Colonic mucosa (tissue), 4 donors: ENCODE measurements around the gene REC114. TPM values are rescaled to one million over a fixed set of nuclear protein-coding genes. Genes with fewer than 3 reads are reported as not detected.
"Not testable (repeated sequence)": the region's sequence is repeated elsewhere in the genome, so short reads cannot be mapped to it uniquely, and the experiment has no call there.

Experiments
- DNase-seq: peaks from one replicate; pipeline ENCODE4 v3.0.0-alpha.2; 2020
- H3K27ac ChIP-seq: fragments of 200-600 bp; one replicate; pipeline ENCODE4 v1.8.0; 2021
- H3K27me3 ChIP-seq: fragments of 200-600 bp; one replicate; pipeline ENCODE4 v1.8.0; 2021
- H3K36me3 ChIP-seq: fragments of 200-600 bp; one replicate; pipeline ENCODE4 v1.8.0; 2021
- H3K4me1 ChIP-seq: fragments of 200-600 bp; one replicate; pipeline ENCODE4 v1.8.0; 2021; ENCODE audit warnings: mild to moderate bottlenecking
- H3K4me3 ChIP-seq: fragments of 200-600 bp; one replicate; pipeline ENCODE4 v1.8.0; 2021
- H3K9ac ChIP-seq, 2 donors: one replicate each; pipeline ENCODE4 v1.7.0; 2013; ENCODE audit warnings: control low read depth in 2 of 2, low read depth in 2 of 2, low read length in 2 of 2
- H3K9me3 ChIP-seq: fragments of 200-600 bp; one replicate; pipeline ENCODE4 v1.8.0; 2021
- intact Hi-C: fragments of 100-400 bp; cut with DNase I; formaldehyde crosslinking; loops from one replicate; pipeline ENCODE4 v1.14.1; 2022
- total RNA-seq, 2 donors: library from RNA; stranded (reverse); fragmentation: NEBNext Ultra II Directional in 1 of 2; extraction: Animal tissue kit (Norgen Biotek cat#: 25700) in 1 of 2; gene quantifications; one replicate each; pipeline ENCODE4 v1.2.1, GENCODE V29; 2021
- TF ChIP-seq, protein P1 (sequence below): fragments of 200-600 bp; IDR thresholded peaks from one replicate; pipeline ENCODE4 v1.8.0; 2022; ENCODE audit warnings: antibody characterized with exemption, mild to moderate bottlenecking
- donor health status: healthy.
- donor health status: DM: no; HTN: no; CAD: no.
- donor health status: DM: no; HTN: no; CAD: no.

The REC114 gene
- total RNA-seq, 2 donors from 2014 or later: not detected

DNA sequence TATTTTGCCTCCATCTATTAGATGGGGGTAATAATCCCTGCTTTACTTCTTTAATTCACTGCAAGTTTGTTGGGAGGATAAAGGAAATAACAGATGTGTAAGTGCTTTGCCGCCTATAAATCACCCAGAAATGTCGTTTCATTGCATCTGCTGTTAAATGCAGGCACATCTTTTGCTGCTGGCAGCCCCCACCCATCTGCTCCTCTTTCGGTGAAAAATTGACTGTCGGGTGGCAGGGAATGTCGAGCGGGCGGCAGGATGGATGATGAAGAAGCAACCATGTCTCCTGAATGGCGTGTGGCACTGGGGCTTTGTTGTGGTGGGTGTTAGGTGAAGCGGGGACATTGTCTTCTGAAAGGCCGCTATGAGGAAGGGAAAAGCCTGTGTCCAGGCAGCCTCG, 543 bp upstream of the REC114 start:
- intact Hi-C loops: no loop called here
- H3K27ac ChIP-seq: no peak overlapping the region
- no peak overlapping the region for H3K4me3 ChIP-seq
- H3K27me3 ChIP-seq: no peaks in the 10 kb centered on the region
- no peaks in the 10 kb centered on the region for H3K9me3 ChIP-seq
- no peak for DNase-seq
- TF ChIP-seq, protein P1, sequence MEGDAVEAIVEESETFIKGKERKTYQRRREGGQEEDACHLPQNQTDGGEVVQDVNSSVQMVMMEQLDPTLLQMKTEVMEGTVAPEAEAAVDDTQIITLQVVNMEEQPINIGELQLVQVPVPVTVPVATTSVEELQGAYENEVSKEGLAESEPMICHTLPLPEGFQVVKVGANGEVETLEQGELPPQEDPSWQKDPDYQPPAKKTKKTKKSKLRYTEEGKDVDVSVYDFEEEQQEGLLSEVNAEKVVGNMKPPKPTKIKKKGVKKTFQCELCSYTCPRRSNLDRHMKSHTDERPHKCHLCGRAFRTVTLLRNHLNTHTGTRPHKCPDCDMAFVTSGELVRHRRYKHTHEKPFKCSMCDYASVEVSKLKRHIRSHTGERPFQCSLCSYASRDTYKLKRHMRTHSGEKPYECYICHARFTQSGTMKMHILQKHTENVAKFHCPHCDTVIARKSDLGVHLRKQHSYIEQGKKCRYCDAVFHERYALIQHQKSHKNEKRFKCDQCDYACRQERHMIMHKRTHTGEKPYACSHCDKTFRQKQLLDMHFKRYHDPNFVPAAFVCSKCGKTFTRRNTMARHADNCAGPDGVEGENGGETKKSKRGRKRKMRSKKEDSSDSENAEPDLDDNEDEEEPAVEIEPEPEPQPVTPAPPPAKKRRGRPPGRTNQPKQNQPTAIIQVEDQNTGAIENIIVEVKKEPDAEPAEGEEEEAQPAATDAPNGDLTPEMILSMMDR: no peak
- no peak overlapping the region for H3K9ac ChIP-seq
- H3K4me1 ChIP-seq: no peaks in the 10 kb centered on the region
- no peaks in the 10 kb centered on the region for H3K36me3 ChIP-seq

GRCh38 chr15:73447471-73447870, 4.5 kb downstream of the REC114 start:
- H3K4me3 ChIP-seq, H3K9ac ChIP-seq, intact Hi-C loops, H3K4me1 ChIP-seq, DNase-seq, H3K27me3 ChIP-seq, H3K36me3 ChIP-seq, H3K27ac ChIP-seq, H3K9me3 ChIP-seq: not testable (repeated sequence)

DNA sequence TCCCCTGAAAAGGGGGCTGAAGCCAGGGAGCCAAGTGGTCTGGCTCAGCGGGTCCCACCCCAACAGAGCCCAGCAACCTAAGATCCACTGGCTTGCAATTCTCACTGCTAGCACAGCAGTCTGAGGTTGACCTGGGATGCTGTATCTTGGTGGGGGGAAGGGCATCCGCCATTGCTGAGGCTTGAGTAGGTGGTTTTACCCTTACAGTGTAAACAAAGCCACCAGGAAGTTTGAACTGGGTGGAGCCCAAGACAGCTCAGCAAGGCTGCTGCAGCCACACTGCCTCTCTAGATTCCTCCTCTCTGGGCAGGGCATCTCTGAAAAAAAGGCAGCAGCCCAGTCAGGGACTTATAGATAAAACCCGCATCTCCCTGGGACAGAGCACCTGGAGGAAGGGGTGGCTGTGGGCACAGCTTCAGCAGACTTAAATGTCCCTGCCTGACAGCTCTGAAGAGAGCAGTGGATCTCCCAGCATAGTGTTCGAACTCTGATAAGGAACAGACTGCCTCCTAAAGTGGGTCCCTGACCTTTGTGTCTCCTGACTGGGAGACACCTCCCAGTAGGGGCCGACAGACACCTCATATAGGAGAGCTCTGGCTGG, 5.3 kb downstream of the REC114 start:
- H3K27me3 ChIP-seq, H3K4me1 ChIP-seq, H3K27ac ChIP-seq, H3K36me3 ChIP-seq, intact Hi-C loops, H3K9me3 ChIP-seq, H3K9ac ChIP-seq, H3K4me3 ChIP-seq: not testable (repeated sequence)
- peak; percentile 81 for DNase-seq

DNA sequence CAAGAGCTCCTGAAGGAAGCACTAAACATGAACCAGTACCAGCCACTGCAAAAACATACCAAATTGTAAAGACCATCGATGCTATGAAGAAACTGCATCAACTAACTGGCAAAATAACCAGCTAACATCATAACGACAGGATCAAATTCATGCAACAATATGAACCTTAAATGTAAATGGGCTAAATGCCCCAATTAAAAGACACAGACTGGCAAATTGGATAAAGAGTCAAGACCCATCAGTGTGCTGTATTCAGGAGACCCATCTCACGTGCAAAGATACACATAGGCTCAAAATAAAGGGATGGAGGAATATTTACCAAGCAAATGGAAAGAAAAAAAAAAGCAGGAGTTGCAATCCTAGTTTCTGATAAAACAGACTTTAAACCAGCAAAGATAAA, 7.0 kb downstream of the REC114 start:
- H3K9me3 ChIP-seq, H3K4me3 ChIP-seq, H3K27ac ChIP-seq, H3K27me3 ChIP-seq, H3K4me1 ChIP-seq, DNase-seq, intact Hi-C loops, H3K36me3 ChIP-seq, H3K9ac ChIP-seq: not testable (repeated sequence)

DNA sequence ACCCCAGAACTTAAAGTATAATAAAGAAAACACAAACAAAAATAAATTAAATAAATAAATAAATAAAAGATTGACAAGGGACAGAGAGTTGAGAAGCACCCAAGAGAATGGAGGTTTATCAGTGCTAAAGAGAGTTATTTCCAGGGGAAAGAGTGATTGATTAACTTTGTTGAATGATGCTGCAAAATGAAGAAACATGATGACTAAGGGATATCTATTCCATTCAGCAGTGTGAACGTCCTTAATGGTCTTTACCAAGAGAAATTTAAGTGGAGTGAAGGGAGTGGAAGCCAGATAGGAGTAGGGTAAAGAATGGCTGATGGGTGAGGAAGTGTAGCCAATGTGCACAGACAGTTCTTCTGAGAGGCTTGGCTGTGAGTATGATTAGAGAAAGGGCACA, 11.1 kb downstream of the REC114 start:
- Histone ChIP-seq H3K9me3 (no peaks in the 10 kb centered on the region), H3K4me1 (no peaks in the 10 kb centered on the region), H3K4me3 (no peak overlapping the region), H3K9ac (no peak overlapping the region), H3K27me3 (no peaks in the 10 kb centered on the region), H3K36me3 (no peaks in the 10 kb centered on the region), H3K27ac (no peak overlapping the region)
- intact Hi-C loops: no loop called here
- TF ChIP-seq, protein P1: no peak
- DNase-seq: no peak

GRCh38 chr15:73455876-73456275, 12.9 kb downstream of the REC114 start:
- Histone ChIP-seq H3K4me3 (no peak overlapping the region), H3K4me1 (no peaks in the 10 kb centered on the region), H3K9ac (no peak overlapping the region), H3K27ac (no peak overlapping the region), H3K27me3 (no peaks in the 10 kb centered on the region), H3K9me3 (no peaks in the 10 kb centered on the region), H3K36me3 (no peaks in the 10 kb centered on the region)
- TF ChIP-seq, protein P1: no peak
- no peak for DNase-seq
- intact Hi-C loops: no loop called here

DNA sequence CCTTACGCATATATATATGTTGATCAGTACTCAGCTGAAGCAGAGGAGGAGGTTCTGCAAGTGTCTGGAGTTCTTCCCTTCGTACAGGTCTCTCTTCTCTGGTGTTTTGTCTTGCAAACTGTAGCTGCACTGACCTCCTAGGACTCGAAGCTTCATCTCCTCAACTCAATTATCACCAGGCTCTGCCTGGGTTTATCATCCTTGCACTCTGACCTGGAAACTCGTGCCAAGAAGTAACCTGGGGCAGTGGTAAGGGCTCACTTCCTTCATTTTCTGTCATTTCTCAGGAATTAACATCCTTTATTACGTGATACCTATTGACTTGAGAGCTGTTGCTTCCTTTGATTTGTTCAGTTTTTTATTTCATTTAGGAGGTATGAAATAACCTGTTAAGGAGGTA, 14.4 kb downstream of the REC114 start:
- Histone ChIP-seq H3K27ac (no peak overlapping the region), H3K9ac (no peak overlapping the region), H3K27me3 (no peaks in the 10 kb centered on the region), H3K4me1 (no peaks in the 10 kb centered on the region), H3K9me3 (no peaks in the 10 kb centered on the region), H3K36me3 (no peaks in the 10 kb centered on the region), H3K4me3 (no peak overlapping the region)
- TF ChIP-seq, protein P1: no peak
- intact Hi-C loops: no loop called here
- no peak for DNase-seq
